Activated CD4-positive, alpha-beta T cell treated with anti-CD3 and anti-CD28 coated beads, Interleukin-2, amount 10 ng/mL, durations not matched to agents 7 days and 5 days (primary cell): ENCODE measurements around the gene KIFC3. TPM values are rescaled to one million over a fixed set of nuclear protein-coding genes. Genes with fewer than 3 reads are reported as not detected.

Experiments used
- CTCF ChIA-PET: fragments of 350-600 bp; sonication (Branson Sonifier 250); formaldehyde crosslinking; loops from one replicate; lab custom pipeline; 2021; ENCODE audit warnings: antibody characterized with exemption; lab: Charles Lee
- POLR2A ChIA-PET: fragments of 350-600 bp; sonication (Branson Sonifier 250); formaldehyde crosslinking; loops from one replicate; lab custom pipeline; 2021; ENCODE audit warnings: antibody characterized with exemption; lab: Charles Lee
- DNase-seq: peaks from one replicate; pipeline ENCODE4 v3.0.0-alpha.2; 2020
- H3K27ac Mint-ChIP-seq: one replicate; pipeline ENCODE4 v1.8.0; 2021; ENCODE audit warnings: mild to moderate bottlenecking, moderate library complexity, mixed read lengths
- H3K27me3 Mint-ChIP-seq: one replicate; pipeline ENCODE4 v1.8.0; 2021; ENCODE audit warnings: mixed read lengths
- H3K36me3 Mint-ChIP-seq: one replicate; pipeline ENCODE4 v1.8.0; 2021; ENCODE audit warnings: low read depth, mixed read lengths
- H3K4me1 Mint-ChIP-seq: one replicate; pipeline ENCODE4 v1.8.0; 2021; ENCODE audit warnings: mixed read lengths
- H3K4me3 Mint-ChIP-seq: one replicate; pipeline ENCODE4 v1.8.0; 2021; ENCODE audit warnings: mild to moderate bottlenecking, moderate library complexity, mixed read lengths
- H3K9me3 Mint-ChIP-seq: one replicate; pipeline ENCODE4 v1.8.0; 2021; ENCODE audit warnings: mixed read lengths
- total RNA-seq, 2 experiments: library from RNA; stranded (reverse); gene quantifications; one replicate each; pipeline ENCODE4 v1.2.3, GENCODE V29; 2021

The KIFC3 gene
- total RNA-seq, 2 experiments from 2014 or later = not detected

- CTCF ChIA-PET = no interaction called here
- POLR2A ChIA-PET = no interaction called here
These were observed 27.5 kb downstream of the KIFC3 start for GRCh38 chr16:57774705-57775285.

DNA sequence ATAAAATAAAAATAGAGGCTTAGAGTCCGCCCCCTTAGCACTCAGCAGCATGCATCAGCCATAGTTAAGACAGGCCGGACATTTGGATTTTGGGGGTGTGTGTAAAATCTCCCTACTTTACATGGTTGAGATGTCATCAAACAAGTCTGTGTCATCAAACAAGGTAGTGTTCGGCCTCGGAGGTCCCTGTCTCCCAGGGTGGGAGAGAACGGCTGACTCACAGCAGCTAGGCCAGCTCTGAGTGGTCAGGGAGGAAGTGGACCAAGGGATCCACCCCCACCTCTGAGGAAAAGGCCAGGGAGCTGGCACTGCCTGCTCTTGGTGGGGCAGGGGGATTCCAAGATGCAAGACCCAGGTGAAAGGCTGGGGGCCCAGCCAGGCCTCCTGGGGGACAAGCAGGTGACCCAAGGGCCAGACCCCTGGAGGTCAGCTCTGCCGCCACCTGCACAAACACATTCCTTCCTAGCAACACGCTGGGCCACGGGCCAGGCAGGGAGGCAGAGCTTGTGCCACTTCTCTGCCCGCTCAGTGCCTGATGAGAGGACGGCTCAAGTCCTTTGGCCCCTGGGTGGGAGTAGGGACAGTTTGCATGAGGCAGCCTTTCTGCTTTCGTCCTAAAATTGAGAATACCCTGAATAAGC lies 28.5 kb downstream of the KIFC3 start:
- Mint-ChIP-seq H3K4me1 (no peaks in the 10 kb centered on the region), H3K27ac (no peak overlapping the region), H3K27me3 (no peaks in the 10 kb centered on the region), H3K36me3 (no peaks in the 10 kb centered on the region), H3K9me3 (no peaks in the 10 kb centered on the region), H3K4me3 (no peak overlapping the region)
- DNase-seq = no peak
- ChIA-PET CTCF (no interaction called here), POLR2A (no interaction called here)

More at GRCh38 chr16:57774705-57775285, 27.5 kb downstream of the KIFC3 start:
- Mint-ChIP-seq H3K4me3 (no peak overlapping the region), H3K4me1 (no peaks in the 10 kb centered on the region), H3K9me3 (no peaks in the 10 kb centered on the region), H3K27ac (no peak overlapping the region), H3K36me3 (no peaks in the 10 kb centered on the region), H3K27me3 (no peaks in the 10 kb centered on the region)
- no peak for DNase-seq

DNA sequence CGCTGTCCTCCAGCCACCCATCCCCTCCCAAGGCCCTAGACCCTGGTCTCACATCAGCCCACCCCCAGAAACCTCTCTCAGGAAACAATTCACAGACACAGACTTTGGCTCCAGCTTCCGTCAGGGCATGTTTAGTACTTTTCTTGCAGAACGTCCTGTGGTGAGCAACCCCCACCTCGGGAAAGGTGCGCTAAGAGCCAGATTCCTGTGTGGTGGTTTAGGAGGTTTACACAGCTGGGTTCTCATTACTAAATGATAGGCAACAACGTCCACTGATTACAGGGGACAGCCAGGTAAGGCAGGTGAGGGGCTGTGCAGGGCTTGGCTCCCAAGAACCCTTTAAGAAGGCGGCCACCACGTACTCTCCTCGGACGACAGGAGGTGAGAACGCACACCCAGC lies 29.3 kb downstream of the KIFC3 start:
- Mint-ChIP-seq H3K27ac (no peak overlapping the region), H3K36me3 (no peaks in the 10 kb centered on the region), H3K4me1 (no peaks in the 10 kb centered on the region), H3K27me3 (no peaks in the 10 kb centered on the region), H3K4me3 (no peak overlapping the region), H3K9me3 (no peaks in the 10 kb centered on the region)
- ChIA-PET POLR2A (no interaction called here), CTCF (no interaction called here)
- no peak for DNase-seq

DNA sequence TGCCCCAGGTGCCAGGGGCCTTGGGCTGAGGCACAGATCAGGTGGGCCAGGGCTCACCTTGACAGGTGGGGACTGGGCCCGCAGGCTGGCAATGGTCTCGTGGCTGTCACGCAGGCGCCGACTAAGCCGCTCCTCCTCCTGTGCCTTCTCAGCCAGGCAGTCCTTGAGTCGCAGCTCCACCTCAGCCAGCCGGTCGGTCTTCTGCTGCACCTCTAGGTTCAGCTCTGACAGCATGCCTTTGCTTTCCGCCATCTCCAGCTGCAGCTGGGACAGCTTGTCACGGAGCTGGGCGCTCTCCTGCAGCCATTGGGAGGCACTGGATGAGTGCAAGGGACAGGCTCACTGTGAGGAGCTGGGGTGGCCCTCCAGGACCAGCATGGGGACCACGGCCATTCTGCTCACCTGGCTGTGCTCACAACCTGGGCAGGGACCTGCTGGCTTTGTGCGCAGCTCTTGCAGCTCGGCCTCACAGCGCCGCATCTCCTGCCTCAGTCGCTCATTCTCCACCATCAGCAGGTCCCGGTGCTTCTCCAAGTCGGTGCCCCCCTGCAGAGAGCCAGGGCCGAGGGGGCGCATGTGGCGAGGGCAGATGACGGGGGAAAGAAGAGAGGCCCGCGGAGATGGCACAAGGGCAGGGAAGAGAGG lies 31.0 kb downstream of the KIFC3 start:
- H3K4me1 Mint-ChIP-seq = no peaks in the 10 kb centered on the region
- H3K4me3 Mint-ChIP-seq = no peak overlapping the region
- no peaks in the 10 kb centered on the region for H3K27me3 Mint-ChIP-seq
- no peaks in the 10 kb centered on the region for H3K9me3 Mint-ChIP-seq
- no peak for DNase-seq
- H3K27ac Mint-ChIP-seq = no peak overlapping the region
- ChIA-PET CTCF (no interaction called here), POLR2A (no interaction called here)
- no peaks in the 10 kb centered on the region for H3K36me3 Mint-ChIP-seq

DNA sequence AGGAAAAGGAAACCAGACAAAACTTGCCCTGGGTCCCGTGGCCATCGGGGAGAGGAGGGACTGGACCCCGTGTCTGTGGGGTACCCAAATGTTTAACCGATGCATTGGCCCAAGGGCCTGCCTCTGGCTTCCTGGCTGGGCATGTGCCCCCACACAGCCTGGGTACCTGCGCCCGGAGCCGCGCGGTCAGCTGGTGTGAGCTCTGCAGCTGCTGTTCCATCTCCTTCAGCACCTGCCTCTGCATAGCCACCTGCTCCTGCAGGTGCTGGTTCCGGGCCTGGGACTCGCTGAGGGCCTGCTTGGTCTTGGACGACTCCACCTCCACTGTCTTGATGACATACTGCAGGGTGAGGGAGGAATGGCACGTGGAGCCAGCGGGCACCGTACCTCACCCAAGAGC lies 31.9 kb downstream of the KIFC3 start:
- ChIA-PET POLR2A (no interaction called here), CTCF (no interaction called here)
- no peak for DNase-seq
- no peaks in the 10 kb centered on the region for H3K4me1 Mint-ChIP-seq
- no peak overlapping the region for H3K27ac Mint-ChIP-seq
- no peaks in the 10 kb centered on the region for H3K27me3 Mint-ChIP-seq
- H3K4me3 Mint-ChIP-seq = no peak overlapping the region
- no peaks in the 10 kb centered on the region for H3K36me3 Mint-ChIP-seq
- H3K9me3 Mint-ChIP-seq = no peaks in the 10 kb centered on the region

- no peak for DNase-seq
- ChIA-PET CTCF (no interaction called here), POLR2A (no interaction called here)
- no peak overlapping the region for H3K27ac Mint-ChIP-seq
- H3K4me3 Mint-ChIP-seq = no peak overlapping the region
- H3K9me3 Mint-ChIP-seq = no peaks in the 10 kb centered on the region
- no peaks in the 10 kb centered on the region for H3K36me3 Mint-ChIP-seq
- H3K4me1 Mint-ChIP-seq = no peaks in the 10 kb centered on the region
- H3K27me3 Mint-ChIP-seq = no peaks in the 10 kb centered on the region
These were observed 32.6 kb downstream of the KIFC3 start for GRCh38 chr16:57769541-57770145.

- ChIA-PET POLR2A (interaction anchor here (0.7 kb wide), 1 partner anchor 92 kb away, joined by 4 read pairs; no protein-coding TSS in a partner anchor), CTCF (interaction anchor here (1.4 to 1.6 kb wide), 3 partner anchors 10 to 119 kb away, joined by 4 to 6 read pairs (median 5); no protein-coding TSS in a partner anchor)
- no peak overlapping the region for H3K4me3 Mint-ChIP-seq
- H3K36me3 Mint-ChIP-seq = no peaks in the 10 kb centered on the region
- DNase-seq = no peak
- H3K27me3 Mint-ChIP-seq = no peaks in the 10 kb centered on the region
- H3K27ac Mint-ChIP-seq = no peak overlapping the region
- H3K4me1 Mint-ChIP-seq = no peaks in the 10 kb centered on the region
- H3K9me3 Mint-ChIP-seq = no peaks in the 10 kb centered on the region
These were observed 35.5 kb downstream of the KIFC3 start for GRCh38 chr16:57766714-57767348.

DNA sequence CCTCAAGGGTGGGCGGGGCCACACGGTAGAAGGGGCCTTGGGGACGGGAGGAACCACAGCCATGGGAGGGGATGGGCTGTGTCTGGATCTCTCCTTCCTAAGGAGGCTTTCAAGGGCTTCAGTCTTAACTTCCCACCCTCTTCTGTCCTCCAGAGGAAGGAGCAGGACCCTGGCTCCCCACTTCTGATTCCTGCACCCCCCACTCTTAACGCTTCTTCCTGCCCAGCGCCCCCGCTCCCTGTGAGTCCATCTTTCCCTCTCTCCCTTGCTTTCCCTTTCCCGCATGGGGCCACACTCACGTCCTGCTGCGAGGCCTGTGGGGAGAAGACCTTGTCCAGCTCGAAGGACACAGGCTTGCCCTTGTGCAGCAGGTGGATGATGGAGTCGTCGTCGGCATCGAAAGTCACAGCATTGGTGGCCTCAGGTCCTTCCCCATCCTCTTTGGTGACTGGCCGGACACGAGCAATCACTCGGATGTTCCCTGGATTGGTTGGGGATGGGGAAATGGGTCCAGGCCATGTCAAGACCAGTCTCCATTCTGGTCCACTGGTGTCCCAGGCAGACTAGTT lies 37.0 kb downstream of the KIFC3 start:
- Mint-ChIP-seq H3K27ac (no peak overlapping the region), H3K4me3 (no peak overlapping the region), H3K27me3 (no peaks in the 10 kb centered on the region), H3K9me3 (no peaks in the 10 kb centered on the region), H3K4me1 (no peaks in the 10 kb centered on the region), H3K36me3 (no peaks in the 10 kb centered on the region)
- ChIA-PET POLR2A (no interaction called here), CTCF (interaction anchor here (1.6 kb wide), 1 partner anchor 9 kb away, joined by 4 read pairs; no protein-coding TSS in a partner anchor)
- no peak for DNase-seq

- CTCF ChIA-PET = no interaction called here
These were observed 37.7 kb downstream of the KIFC3 start for GRCh38 chr16:57764341-57765159.

DNA sequence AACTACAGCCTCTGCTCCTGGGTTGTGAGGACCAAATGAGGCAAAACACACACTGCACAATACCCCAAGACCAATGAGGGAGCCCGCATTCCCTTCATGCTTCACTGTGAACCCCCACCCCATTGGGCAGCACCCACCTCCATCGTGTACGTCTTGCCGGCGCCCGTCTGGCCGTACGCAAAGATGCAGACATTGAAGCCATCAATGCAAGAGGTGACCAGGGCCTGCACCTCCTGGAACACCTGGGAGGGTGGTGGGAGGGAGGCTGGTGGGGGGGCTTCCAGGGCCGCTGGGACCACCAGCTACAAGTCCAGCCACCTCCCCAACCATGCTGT lies 38.3 kb downstream of the KIFC3 start:
- ChIA-PET CTCF (no interaction called here), POLR2A (no interaction called here)
- Mint-ChIP-seq H3K4me3 (no peak overlapping the region), H3K9me3 (no peaks in the 10 kb centered on the region), H3K27ac (no peak overlapping the region), H3K27me3 (no peaks in the 10 kb centered on the region), H3K4me1 (no peaks in the 10 kb centered on the region), H3K36me3 (no peaks in the 10 kb centered on the region)
- DNase-seq = no peak

More at GRCh38 chr16:57764341-57765159, 37.7 kb downstream of the KIFC3 start:
- Mint-ChIP-seq H3K9me3 (no peaks in the 10 kb centered on the region), H3K4me1 (no peaks in the 10 kb centered on the region), H3K27me3 (no peaks in the 10 kb centered on the region), H3K36me3 (no peaks in the 10 kb centered on the region), H3K4me3 (no peak overlapping the region), H3K27ac (no peak overlapping the region)
- POLR2A ChIA-PET = no interaction called here
- DNase-seq = peak; percentile 23

DNA sequence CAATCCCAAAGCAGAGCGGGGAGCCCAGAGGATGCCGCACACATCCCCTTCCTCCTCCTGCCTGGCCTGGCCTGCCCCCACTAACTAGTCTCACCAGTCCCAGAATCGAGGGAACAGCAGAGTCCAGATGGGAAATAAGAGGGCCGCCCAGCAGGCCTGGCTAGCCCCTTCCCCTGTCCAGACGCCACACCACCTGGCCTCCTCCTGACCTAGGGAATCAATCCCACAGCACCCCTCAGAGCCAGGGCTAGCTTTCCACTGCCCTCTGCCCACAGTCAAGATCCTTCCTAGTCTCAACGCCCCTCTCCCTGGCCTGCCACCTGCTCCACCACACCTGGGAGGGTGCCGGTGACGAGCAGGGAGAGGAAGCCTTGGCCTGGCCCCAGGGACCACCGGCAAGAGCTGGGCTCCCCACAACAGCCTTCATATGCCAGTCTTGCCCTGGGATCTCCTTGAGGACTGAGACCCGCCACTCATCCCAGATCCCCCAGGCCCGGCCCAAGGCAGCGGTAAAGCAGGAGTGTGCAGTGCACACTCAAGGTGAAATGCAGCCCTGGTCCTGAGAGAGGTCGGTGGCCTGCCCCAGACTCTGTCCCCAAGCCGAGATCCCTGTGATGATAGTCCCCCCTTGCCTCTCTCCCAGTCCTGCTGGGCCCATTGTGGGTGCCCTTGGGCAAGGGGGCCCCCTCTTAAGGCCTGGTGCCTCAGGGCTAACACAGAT lies 38.8 kb downstream of the KIFC3 start:
- POLR2A ChIA-PET = no interaction called here
- H3K27ac Mint-ChIP-seq = no peak overlapping the region

More for the DNA sequence above, 38.8 kb downstream of the KIFC3 start:
- no peak overlapping the region for H3K4me3 Mint-ChIP-seq
- H3K36me3 Mint-ChIP-seq = no peaks in the 10 kb centered on the region
- DNase-seq = no peak
- no peaks in the 10 kb centered on the region for H3K27me3 Mint-ChIP-seq
- H3K9me3 Mint-ChIP-seq = no peaks in the 10 kb centered on the region
- H3K4me1 Mint-ChIP-seq = no peaks in the 10 kb centered on the region
- CTCF ChIA-PET = no interaction called here
